ENCODE data around the gene KCNMB3. TPM values are rescaled to one million over a fixed set of nuclear protein-coding genes. Genes with fewer than 3 reads are reported as not detected.

The KCNMB3 gene, protein sequence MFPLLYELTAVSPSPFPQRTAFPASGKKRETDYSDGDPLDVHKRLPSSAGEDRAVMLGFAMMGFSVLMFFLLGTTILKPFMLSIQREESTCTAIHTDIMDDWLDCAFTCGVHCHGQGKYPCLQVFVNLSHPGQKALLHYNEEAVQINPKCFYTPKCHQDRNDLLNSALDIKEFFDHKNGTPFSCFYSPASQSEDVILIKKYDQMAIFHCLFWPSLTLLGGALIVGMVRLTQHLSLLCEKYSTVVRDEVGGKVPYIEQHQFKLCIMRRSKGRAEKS
- total RNA-seq (1 to 10 TPM; 3.6 to 6.2 TPM), polyA plus RNA-seq (1 to 10 TPM; 2.5 to 4.4 TPM)
- long read RNA-seq, donor 1, partial matches to known transcripts = 0 of 1 reads
- long read RNA-seq, donor 1, other reads (novel, unspliced or antisense) = 0 of 1 reads
- long read RNA-seq, donor 2, partial matches to known transcripts = 0 of 3 reads
- long read RNA-seq, donor 2, other reads (novel, unspliced or antisense) = 2 of 3 reads

DNA sequence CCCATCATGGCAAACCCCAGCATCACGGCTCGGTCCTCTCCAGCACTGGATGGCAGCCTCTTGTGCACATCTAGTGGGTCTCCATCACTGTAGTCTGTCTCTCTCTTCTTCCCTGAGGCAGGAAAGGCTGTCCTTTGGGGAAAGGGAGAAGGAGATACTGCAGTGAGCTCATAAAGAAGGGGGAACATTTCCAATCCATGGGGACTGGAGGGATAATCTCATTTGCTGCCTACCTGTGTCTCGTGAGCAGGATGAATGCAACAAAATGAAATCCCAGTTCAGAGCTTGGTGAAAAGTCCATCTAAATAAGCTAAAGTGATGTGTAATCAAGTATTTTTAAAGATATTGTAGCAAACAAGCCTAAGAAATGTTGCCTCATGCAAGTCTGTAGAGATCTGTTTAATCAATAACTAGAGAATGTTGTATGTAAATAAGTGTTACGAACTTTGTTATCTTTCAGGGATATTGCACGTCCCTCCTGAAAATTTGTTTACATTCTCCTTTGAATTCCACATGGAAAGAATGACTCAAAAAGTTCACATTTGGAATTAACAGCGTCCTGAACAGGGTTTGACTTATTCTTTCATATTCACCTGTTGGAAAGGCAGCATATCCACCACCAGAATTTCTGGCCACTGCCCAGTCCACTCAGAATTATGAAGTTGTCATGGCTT, at the start of gene KCNMB3:
TSS of gene KCNMB3 (minus strand) at position 312 of the 674 bp plus-strand sequence. CDS start at position 188, 124 bp downstream.
- Histone ChIP-seq H3K9me3 (ENCODE audit: control insufficient read depth, low read length) (no peaks in the 10 kb centered on the region), H3K4me1 (ENCODE audit: control insufficient read depth in 1 of 2, insufficient read depth in 2 of 2, low read length in 2 of 2) (no peaks in the 10 kb centered on the region), H3K27me3 (ENCODE audit: control insufficient read depth in 1 of 2, insufficient read depth in 2 of 2, low read length in 1 of 2) (no peaks in the 10 kb centered on the region), H3K4me3 (ENCODE audit: low read length in 2 of 2) (no peak within 1 kb of the TSS), H3K27ac (ENCODE audit: low read depth in 1 of 2, low read length in 2 of 2) (no peak within 1 kb of the TSS), H3K36me3 (ENCODE audit: control insufficient read depth in 1 of 2, insufficient read depth in 2 of 2, low read length in 1 of 2) (peaks cover 2 to 3% of the 10 kb centered on the region in 2 donors)
- 92 to 93% methylated on average over 6 of the region's 6 CpGs for WGBS, 2 donors
- ATAC-seq (ENCODE audit: low FRiP score) (no peak), DNase-seq (no peak)
- intact Hi-C loops (cut with DNase I) = no loop called here

DNA sequence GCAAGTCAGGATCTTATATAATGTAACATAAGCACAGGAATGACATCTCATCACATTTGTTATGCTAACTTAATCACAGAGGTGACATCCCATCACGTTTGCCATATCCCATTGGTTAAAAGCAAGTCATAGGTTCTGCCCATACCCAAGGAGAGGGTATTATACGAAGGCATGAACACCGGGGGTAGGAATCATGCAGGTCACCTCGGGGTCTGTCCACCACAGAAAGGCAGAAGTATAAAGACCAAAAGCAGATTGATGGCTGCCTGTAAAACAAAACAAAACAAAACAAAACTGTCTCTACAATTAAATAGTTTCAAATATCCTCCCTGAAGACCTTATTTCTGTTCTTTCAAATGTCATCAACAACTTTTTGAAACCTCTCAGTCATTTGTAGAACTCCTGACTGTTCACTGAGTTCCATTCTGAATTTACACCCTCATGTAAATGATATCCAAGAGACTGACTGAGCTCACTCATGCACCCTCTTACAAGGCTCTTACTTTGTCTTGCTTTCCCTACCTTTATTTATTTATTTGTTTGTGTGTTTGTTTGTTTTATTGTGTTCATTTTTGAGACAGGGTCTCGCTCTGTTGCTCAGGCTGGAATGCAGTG, 49.2 kb upstream of the KCNMB3 start:
- no peaks in the 10 kb centered on the region for H3K9me3 ChIP-seq (ENCODE audit: control insufficient read depth, low read length)
- H3K27me3 ChIP-seq (ENCODE audit: control insufficient read depth in 1 of 2, insufficient read depth in 2 of 2, low read length in 1 of 2) = no peaks in the 10 kb centered on the region
- 75 to 86% methylated on average over 5 of the region's 5 CpGs for WGBS, 2 donors
- no peak overlapping the region for H3K27ac ChIP-seq (ENCODE audit: low read depth in 1 of 2, low read length in 2 of 2)
- ATAC-seq (ENCODE audit: low FRiP score) (no peak), DNase-seq (no peak)
- H3K4me3 ChIP-seq (ENCODE audit: low read length in 2 of 2) = no peak overlapping the region
- H3K36me3 ChIP-seq (ENCODE audit: control insufficient read depth in 1 of 2, insufficient read depth in 2 of 2, low read length in 1 of 2) = no peaks in the 10 kb centered on the region
- H3K4me1 ChIP-seq (ENCODE audit: control insufficient read depth in 1 of 2, insufficient read depth in 2 of 2, low read length in 2 of 2) = no peaks in the 10 kb centered on the region
- intact Hi-C loops (cut with DNase I) = no loop called here

DNA sequence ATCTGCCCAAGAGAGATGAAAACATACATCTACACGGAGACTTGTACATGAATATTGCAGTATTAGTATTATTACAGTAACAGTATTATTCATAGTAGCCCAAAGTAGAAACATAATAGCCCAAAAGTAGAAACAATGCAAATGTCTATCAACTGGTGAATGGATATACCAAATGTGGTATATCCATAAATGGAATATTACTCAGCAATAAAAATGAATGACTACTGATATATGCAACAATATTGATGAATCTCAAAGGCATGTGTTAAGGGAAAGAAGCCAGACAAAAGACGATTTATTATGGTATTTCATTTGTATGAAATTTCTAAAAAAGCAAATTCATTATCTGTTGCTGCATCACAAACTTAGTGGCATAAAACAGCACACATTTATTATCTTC, 48.4 kb upstream of the KCNMB3 start:
- H3K36me3 ChIP-seq (ENCODE audit: control insufficient read depth in 1 of 2, insufficient read depth in 2 of 2, low read length in 1 of 2) = no peaks in the 10 kb centered on the region
- 84 to 91% methylated on average over 2 of the region's 2 CpGs for WGBS, 2 donors
- ATAC-seq (ENCODE audit: low FRiP score) = no peak
- H3K27ac ChIP-seq (ENCODE audit: low read depth in 1 of 2, low read length in 2 of 2) = no peak overlapping the region
- intact Hi-C loops (cut with DNase I) = no loop called here
- no peaks in the 10 kb centered on the region for H3K27me3 ChIP-seq (ENCODE audit: control insufficient read depth in 1 of 2, insufficient read depth in 2 of 2, low read length in 1 of 2)
- H3K9me3 ChIP-seq (ENCODE audit: control insufficient read depth, low read length) = no peaks in the 10 kb centered on the region
- DNase-seq = no peak
- H3K4me1 ChIP-seq (ENCODE audit: control insufficient read depth in 1 of 2, insufficient read depth in 2 of 2, low read length in 2 of 2) = no peaks in the 10 kb centered on the region
- no peak overlapping the region for H3K4me3 ChIP-seq (ENCODE audit: low read length in 2 of 2)

DNA sequence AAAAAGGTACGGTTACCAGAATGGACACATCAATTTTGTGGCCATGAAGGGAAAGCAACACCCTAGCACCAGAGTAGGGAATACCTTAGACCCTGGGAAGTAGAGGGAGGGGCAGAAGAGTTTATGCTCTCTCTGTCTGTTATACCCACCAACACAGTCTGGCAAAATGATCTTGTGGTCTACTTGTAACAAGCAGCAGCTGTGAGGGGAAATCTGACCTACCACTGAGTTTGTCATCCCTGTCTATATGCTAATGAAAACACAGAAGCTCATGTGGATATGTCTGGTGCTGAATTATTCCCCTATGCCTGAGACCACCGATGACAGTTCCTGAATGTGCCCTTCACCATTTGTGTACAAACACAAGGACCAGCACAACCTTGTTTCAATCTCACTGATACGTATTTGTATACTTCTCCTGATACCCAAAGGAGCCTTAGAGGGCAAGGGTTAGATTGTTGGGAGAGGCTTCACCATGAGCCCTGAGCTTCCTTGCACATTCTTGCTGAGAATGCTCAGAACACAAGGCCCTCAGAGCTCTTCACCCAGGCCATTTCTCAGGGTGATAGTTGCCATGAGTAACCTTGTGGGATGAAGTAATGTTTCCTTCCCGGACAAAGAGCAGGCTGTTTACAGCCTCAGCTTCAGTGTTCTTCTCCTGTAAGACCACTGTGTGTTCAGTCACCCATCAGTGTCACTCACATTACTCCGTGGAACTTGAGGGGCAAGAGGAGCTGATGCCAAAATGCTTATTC, 47.2 kb upstream of the KCNMB3 start:
- ATAC-seq (ENCODE audit: low FRiP score) (no peak), DNase-seq (no peak)
- 73 to 77% methylated on average over 5 of the region's 5 CpGs for WGBS, 2 donors
- Histone ChIP-seq H3K27me3 (ENCODE audit: control insufficient read depth in 1 of 2, insufficient read depth in 2 of 2, low read length in 1 of 2) (no peaks in the 10 kb centered on the region), H3K4me1 (ENCODE audit: control insufficient read depth in 1 of 2, insufficient read depth in 2 of 2, low read length in 2 of 2) (no peaks in the 10 kb centered on the region), H3K4me3 (ENCODE audit: low read length in 2 of 2) (no peak overlapping the region), H3K36me3 (ENCODE audit: control insufficient read depth in 1 of 2, insufficient read depth in 2 of 2, low read length in 1 of 2) (no peaks in the 10 kb centered on the region), H3K27ac (ENCODE audit: low read depth in 1 of 2, low read length in 2 of 2) (no peak overlapping the region), H3K9me3 (ENCODE audit: control insufficient read depth, low read length) (no peaks in the 10 kb centered on the region)
- intact Hi-C loops (cut with DNase I) = no loop called here

DNA sequence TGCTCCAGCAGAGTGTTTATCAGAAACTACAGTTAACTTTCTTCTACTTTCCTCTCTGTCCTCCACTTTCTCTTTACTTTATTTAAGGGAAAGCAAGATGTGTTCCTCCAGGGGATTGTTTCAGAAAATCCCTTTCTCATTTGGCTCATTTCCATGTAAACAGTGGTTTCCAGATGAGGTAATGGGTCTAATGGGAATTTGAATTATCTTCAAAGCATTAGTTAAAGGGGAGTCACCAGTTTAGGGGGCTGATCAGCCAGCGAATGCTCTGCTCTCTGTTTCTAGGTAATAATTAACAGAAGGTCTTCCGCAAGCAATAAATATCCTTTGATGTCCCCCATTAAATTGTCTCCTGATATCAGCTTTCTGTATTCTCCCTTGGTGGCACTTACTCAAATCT, 41.5 kb upstream of the KCNMB3 start:
- Histone ChIP-seq H3K4me3 (ENCODE audit: low read length in 2 of 2) (no peak overlapping the region), H3K36me3 (ENCODE audit: control insufficient read depth in 1 of 2, insufficient read depth in 2 of 2, low read length in 1 of 2) (no peaks in the 10 kb centered on the region), H3K27ac (ENCODE audit: low read depth in 1 of 2, low read length in 2 of 2) (no peak overlapping the region), H3K9me3 (ENCODE audit: control insufficient read depth, low read length) (no peaks in the 10 kb centered on the region), H3K4me1 (ENCODE audit: control insufficient read depth in 1 of 2, insufficient read depth in 2 of 2, low read length in 2 of 2) (no peaks in the 10 kb centered on the region), H3K27me3 (ENCODE audit: control insufficient read depth in 1 of 2, insufficient read depth in 2 of 2, low read length in 1 of 2) (no peaks in the 10 kb centered on the region)
- ATAC-seq (ENCODE audit: low FRiP score) (no peak), DNase-seq (no peak)
- intact Hi-C loops (cut with DNase I) = no loop called here
- 84 to 92% methylated on average over 2 of the region's 2 CpGs for WGBS, 2 donors

DNA sequence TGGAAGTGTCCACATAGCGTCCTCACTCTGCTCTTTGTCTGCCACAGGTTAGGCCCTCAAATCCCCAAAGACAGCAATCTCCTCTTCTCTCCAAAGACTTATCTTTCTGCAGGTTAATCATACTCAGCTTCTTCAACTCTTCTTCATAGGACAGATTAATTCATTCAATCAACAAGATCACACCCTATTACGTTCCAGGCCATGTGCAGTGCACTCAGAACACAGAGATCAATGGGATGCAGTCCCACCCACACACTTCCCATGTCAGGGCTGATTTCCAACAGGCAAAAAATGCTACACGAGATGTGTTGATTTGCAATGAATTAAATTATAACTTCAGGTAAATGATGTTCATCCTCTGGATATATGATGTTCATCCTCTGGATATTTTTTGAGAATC, 38.4 kb upstream of the KCNMB3 start:
- H3K4me3 ChIP-seq (ENCODE audit: low read length in 2 of 2) = no peak overlapping the region
- DNase-seq (no peak), ATAC-seq (ENCODE audit: low FRiP score) (no peak)
- WGBS, 2 donors = 54 to 69% methylated on average over 3 of the region's 3 CpGs
- no peaks in the 10 kb centered on the region for H3K36me3 ChIP-seq (ENCODE audit: control insufficient read depth in 1 of 2, insufficient read depth in 2 of 2, low read length in 1 of 2)
- H3K27me3 ChIP-seq (ENCODE audit: control insufficient read depth in 1 of 2, insufficient read depth in 2 of 2, low read length in 1 of 2) = no peaks in the 10 kb centered on the region
- H3K4me1 ChIP-seq (ENCODE audit: control insufficient read depth in 1 of 2, insufficient read depth in 2 of 2, low read length in 2 of 2) = no peaks in the 10 kb centered on the region
- intact Hi-C loops (cut with DNase I) = no loop called here
- no peak overlapping the region for H3K27ac ChIP-seq (ENCODE audit: low read depth in 1 of 2, low read length in 2 of 2)
- H3K9me3 ChIP-seq (ENCODE audit: control insufficient read depth, low read length) = no peaks in the 10 kb centered on the region

DNA sequence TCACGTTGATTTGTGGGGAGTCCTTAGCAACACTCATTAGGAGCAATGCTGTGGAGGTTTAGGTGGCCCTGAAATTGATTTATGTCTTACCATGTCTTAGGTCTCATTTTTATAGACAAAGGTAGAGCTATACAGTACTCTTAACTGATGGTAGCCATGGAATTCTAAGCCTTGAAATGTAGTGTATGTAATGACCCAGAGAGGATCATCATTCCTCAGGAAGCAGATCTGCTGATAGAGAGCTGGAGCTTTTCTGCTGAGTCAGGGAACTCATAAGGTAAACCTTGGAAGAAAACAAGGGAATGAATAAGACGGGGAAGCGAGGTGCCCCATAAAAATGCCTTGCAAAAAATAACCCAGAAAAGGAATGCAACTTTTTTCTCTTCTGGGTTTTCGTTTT, 37.9 kb upstream of the KCNMB3 start:
- Histone ChIP-seq H3K9me3 (ENCODE audit: control insufficient read depth, low read length) (no peaks in the 10 kb centered on the region), H3K27ac (ENCODE audit: low read depth in 1 of 2, low read length in 2 of 2) (no peak overlapping the region), H3K4me1 (ENCODE audit: control insufficient read depth in 1 of 2, insufficient read depth in 2 of 2, low read length in 2 of 2) (no peaks in the 10 kb centered on the region), H3K36me3 (ENCODE audit: control insufficient read depth in 1 of 2, insufficient read depth in 2 of 2, low read length in 1 of 2) (no peaks in the 10 kb centered on the region), H3K27me3 (ENCODE audit: control insufficient read depth in 1 of 2, insufficient read depth in 2 of 2, low read length in 1 of 2) (no peaks in the 10 kb centered on the region), H3K4me3 (ENCODE audit: low read length in 2 of 2) (no peak overlapping the region)
- ATAC-seq (ENCODE audit: low FRiP score) (no peak), DNase-seq (no peak)
- intact Hi-C loops (cut with DNase I) = no loop called here
- WGBS, 2 donors = 48 to 60% methylated on average over 4 of the region's 4 CpGs

DNA sequence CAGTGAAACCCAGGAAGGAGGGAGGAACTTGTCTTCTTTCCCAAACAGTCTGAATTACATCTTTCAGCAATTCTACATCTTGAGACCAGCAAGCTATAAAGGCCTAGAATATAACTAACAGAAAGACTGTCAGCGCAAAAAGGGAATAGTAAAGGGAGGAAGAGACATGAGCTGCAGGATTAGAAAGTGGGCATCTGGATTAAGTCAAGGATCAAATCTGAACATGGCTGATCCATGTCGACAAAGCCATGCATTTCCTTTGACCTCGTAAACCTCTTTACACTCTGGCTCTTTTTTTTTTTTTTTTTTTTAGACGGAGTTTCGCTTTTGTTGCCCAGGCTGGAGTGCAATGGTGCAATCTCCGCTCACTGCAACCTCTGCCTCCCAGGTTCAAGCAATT, 35.4 kb upstream of the KCNMB3 start:
- Histone ChIP-seq H3K4me1 (ENCODE audit: control insufficient read depth in 1 of 2, insufficient read depth in 2 of 2, low read length in 2 of 2) (no peaks in the 10 kb centered on the region), H3K27ac (ENCODE audit: low read depth in 1 of 2, low read length in 2 of 2) (no peak overlapping the region), H3K36me3 (ENCODE audit: control insufficient read depth in 1 of 2, insufficient read depth in 2 of 2, low read length in 1 of 2) (no peaks in the 10 kb centered on the region), H3K27me3 (ENCODE audit: control insufficient read depth in 1 of 2, insufficient read depth in 2 of 2, low read length in 1 of 2) (no peaks in the 10 kb centered on the region), H3K9me3 (ENCODE audit: control insufficient read depth, low read length) (no peaks in the 10 kb centered on the region), H3K4me3 (ENCODE audit: low read length in 2 of 2) (no peak overlapping the region)
- ATAC-seq (ENCODE audit: low FRiP score) (no peak), DNase-seq (no peak)
- WGBS, 2 donors = 82 to 88% methylated on average over 6 of the region's 6 CpGs
- intact Hi-C loops (cut with DNase I) = no loop called here
